HG03103 (cell line): ENCODE data around the gene SMIM35.

ENCODE experiments used
- ATAC-seq: cut with Tn5 transposase; IDR thresholded peaks from one replicate; pipeline ENCODE4 v1.9.1; 2021; ENCODE audit warnings: low read depth; ENCODE audit not compliant: unreplicated experiment

The SMIM35 gene

GRCh38 chr11:118007040-118007439, 79.7 kb downstream of the SMIM35 start:
- no peak for ATAC-seq

GRCh38 chr11:118006153-118006534, 80.6 kb downstream of the SMIM35 start:
- ATAC-seq, result no peak

- no peak for ATAC-seq
These were observed 81.3 kb downstream of the SMIM35 start for GRCh38 chr11:118005224-118006152.

GRCh38 chr11:118004543-118005223, 82.1 kb downstream of the SMIM35 start:
- no peak for ATAC-seq

- no peak for ATAC-seq
These were observed 83.3 kb downstream of the SMIM35 start for GRCh38 chr11:118003456-118003855.

GRCh38 chr11:118002541-118003423, 84.0 kb downstream of the SMIM35 start:
- no peak for ATAC-seq

- ATAC-seq, result no peak
These were observed 84.7 kb downstream of the SMIM35 start for GRCh38 chr11:118002010-118002540.

GRCh38 chr11:118001494-118001971, 85.2 kb downstream of the SMIM35 start:
- no peak for ATAC-seq

GRCh38 chr11:118000850-118001228, 85.9 kb downstream of the SMIM35 start:
- no peak for ATAC-seq

- ATAC-seq, result no peak
These were observed 86.5 kb downstream of the SMIM35 start for GRCh38 chr11:118000067-118000849.

- ATAC-seq, result no peak
These were observed 87.3 kb downstream of the SMIM35 start for GRCh38 chr11:117999354-117999993.

- ATAC-seq, result peak; percentile 5
These were observed 88.0 kb downstream of the SMIM35 start for GRCh38 chr11:117998664-117999353.

GRCh38 chr11:117997823-117998579, 88.8 kb downstream of the SMIM35 start:
- peak; percentile 75 for ATAC-seq

GRCh38 chr11:117997406-117997805, 89.4 kb downstream of the SMIM35 start:
- ATAC-seq, result no peak

- no peak for ATAC-seq
These were observed 90.7 kb downstream of the SMIM35 start for GRCh38 chr11:117996058-117996457.

GRCh38 chr11:117995472-117995871, 91.3 kb downstream of the SMIM35 start:
- ATAC-seq, result no peak

- no peak for ATAC-seq
These were observed 92.6 kb downstream of the SMIM35 start for GRCh38 chr11:117993988-117994745.
